ENCODE measurements around the gene C19orf81.

DNA sequence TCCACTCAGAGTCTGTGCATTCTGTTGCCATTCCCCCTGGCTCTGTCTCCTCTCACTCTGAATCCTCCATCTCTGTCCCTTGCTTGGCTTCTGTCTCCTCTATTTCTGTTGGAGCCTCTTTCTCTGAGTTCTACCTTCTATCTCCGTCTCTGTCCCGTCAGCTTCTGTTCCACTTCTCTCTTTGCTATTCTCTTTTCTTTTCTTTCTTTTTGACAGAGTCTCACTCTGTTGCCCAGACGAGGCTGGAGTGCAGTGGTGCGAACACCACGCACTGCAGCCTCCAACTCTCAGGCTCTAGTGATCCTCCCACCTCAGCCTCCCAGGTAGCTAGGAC is 47.2 kb upstream of the C19orf81 start:
- TF ChIP-seq, protein P1, sequence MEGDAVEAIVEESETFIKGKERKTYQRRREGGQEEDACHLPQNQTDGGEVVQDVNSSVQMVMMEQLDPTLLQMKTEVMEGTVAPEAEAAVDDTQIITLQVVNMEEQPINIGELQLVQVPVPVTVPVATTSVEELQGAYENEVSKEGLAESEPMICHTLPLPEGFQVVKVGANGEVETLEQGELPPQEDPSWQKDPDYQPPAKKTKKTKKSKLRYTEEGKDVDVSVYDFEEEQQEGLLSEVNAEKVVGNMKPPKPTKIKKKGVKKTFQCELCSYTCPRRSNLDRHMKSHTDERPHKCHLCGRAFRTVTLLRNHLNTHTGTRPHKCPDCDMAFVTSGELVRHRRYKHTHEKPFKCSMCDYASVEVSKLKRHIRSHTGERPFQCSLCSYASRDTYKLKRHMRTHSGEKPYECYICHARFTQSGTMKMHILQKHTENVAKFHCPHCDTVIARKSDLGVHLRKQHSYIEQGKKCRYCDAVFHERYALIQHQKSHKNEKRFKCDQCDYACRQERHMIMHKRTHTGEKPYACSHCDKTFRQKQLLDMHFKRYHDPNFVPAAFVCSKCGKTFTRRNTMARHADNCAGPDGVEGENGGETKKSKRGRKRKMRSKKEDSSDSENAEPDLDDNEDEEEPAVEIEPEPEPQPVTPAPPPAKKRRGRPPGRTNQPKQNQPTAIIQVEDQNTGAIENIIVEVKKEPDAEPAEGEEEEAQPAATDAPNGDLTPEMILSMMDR (IDR thresholded peaks at IDR 0.05) = no peak
- TF ChIP-seq POLR2AphosphoS5 (IDR thresholded peaks at IDR 0.05) = no peak

Data from sigmoid colon (tissue), 4 donors.